ENCODE data around the gene TMEM38A.

- TF ChIP-seq, protein P1, sequence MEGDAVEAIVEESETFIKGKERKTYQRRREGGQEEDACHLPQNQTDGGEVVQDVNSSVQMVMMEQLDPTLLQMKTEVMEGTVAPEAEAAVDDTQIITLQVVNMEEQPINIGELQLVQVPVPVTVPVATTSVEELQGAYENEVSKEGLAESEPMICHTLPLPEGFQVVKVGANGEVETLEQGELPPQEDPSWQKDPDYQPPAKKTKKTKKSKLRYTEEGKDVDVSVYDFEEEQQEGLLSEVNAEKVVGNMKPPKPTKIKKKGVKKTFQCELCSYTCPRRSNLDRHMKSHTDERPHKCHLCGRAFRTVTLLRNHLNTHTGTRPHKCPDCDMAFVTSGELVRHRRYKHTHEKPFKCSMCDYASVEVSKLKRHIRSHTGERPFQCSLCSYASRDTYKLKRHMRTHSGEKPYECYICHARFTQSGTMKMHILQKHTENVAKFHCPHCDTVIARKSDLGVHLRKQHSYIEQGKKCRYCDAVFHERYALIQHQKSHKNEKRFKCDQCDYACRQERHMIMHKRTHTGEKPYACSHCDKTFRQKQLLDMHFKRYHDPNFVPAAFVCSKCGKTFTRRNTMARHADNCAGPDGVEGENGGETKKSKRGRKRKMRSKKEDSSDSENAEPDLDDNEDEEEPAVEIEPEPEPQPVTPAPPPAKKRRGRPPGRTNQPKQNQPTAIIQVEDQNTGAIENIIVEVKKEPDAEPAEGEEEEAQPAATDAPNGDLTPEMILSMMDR (conservative IDR thresholded peaks at IDR 0.05 in 1 of 2, IDR thresholded peaks at IDR 0.05 in 1 of 2; ENCODE audit: low read depth in 1 of 2, low read length in 2 of 2) = no peak
- no peak for TF ChIP-seq EZH2 (IDR thresholded peaks at IDR 0.05; ENCODE audit: low read length, missing control alignments)
Measured at GRCh38 chr19:16659832-16660708, 869 bp upstream of the TMEM38A start, which contains the start of gene SMIM7.
